GM12878 (cell line): Measurements from ENCODE around the gene AKR1A1. TPM values are rescaled to one million over a fixed set of nuclear protein-coding genes. Genes with fewer than 3 reads are reported as not detected.
"Not testable (repeated sequence)": the region's sequence is repeated elsewhere in the genome, so short reads cannot be mapped to it uniquely, and the experiment has no call there.

Source experiments
- ATAC-seq: fragments of 200-7000 bp; cut with Tn5 transposase; 3 replicates; pipeline ENCODE4 v1.9.1; 2020; ENCODE audit warnings: mild to moderate bottlenecking, moderate library complexity
- BruUV-seq: library from RNA; stranded (reverse); fragments of 400-500 nt; replicated peaks from 2 replicates; lab custom pipeline; 2021; lab: Mats Ljungman, UMichigan
- CTCF ChIA-PET: fragments of 300-600 bp; sonication (Branson Sonifier 250); formaldehyde crosslinking; extraction: SDS; loops from one replicate; lab custom pipeline; 2021; ENCODE audit warnings: inconsistent platforms; lab: Yijun Ruan, JAX
- POLR2A ChIA-PET: fragments of 350-600 bp; formaldehyde crosslinking; extraction: SDS; loops from one replicate; lab custom pipeline; 2021; ENCODE audit warnings: inconsistent platforms; lab: Charles Lee
- RAD21 ChIA-PET: fragments of 300-600 bp; sonication (Branson Sonifier 250); formaldehyde crosslinking; loops from one replicate; lab custom pipeline; 2023; ENCODE audit warnings: antibody characterized with exemption; ENCODE audit not compliant: unreplicated experiment; lab: Charles Lee
- SMC1A ChIA-PET: fragments of 300-600 bp; sonication (Branson Sonifier 250); formaldehyde crosslinking; loops from one replicate; lab custom pipeline; 2023; ENCODE audit not compliant: unreplicated experiment, uncharacterized antibody; lab: Charles Lee
- DNase-seq: peaks from one replicate; pipeline ENCODE4 v3.0.0-alpha.2; 2011; ENCODE audit warnings: low read depth, low spot score
- FAIRE-seq: peaks from 3 replicates; lab custom pipeline; 2011; peaks lifted over from hg19 to GRCh38; lab: Jason Lieb, UNC
- H2AFZ ChIP-seq: 2 replicates; pipeline ENCODE4 v1.6.0; 2011; ENCODE audit warnings: low read depth, low read length, control low read depth; ENCODE audit not compliant: control insufficient read depth
- H3K27ac ChIP-seq: 2 replicates; pipeline ENCODE4 v1.5.1; 2011; ENCODE audit warnings: control low read depth; ENCODE audit not compliant: control insufficient read depth, insufficient read depth
- H3K27me3 ChIP-seq, 2 experiments: replicated peaks in 1 of 2; 2 replicates each; pipeline versions ENCODE4 v1.6.0 to v1.6.1; 2011; ENCODE audit warnings: low read length in 1 of 2; ENCODE audit not compliant: control insufficient read depth in 2 of 2, insufficient read depth in 2 of 2
- H3K36me3 ChIP-seq, 2 experiments: 2 replicates each; pipeline ENCODE4 v1.5.1; 2011; ENCODE audit warnings: low read length in 1 of 2; ENCODE audit not compliant: control insufficient read depth in 2 of 2, insufficient read depth in 2 of 2
- H3K4me1 ChIP-seq: 2 replicates; pipeline ENCODE4 v1.6.1; 2011; ENCODE audit warnings: mild to moderate bottlenecking, low read length, moderate library complexity, mixed read lengths; ENCODE audit not compliant: control insufficient read depth, insufficient read depth
- H3K4me2 ChIP-seq: 2 replicates; pipeline ENCODE4 v1.6.0; 2011; ENCODE audit warnings: control low read depth; ENCODE audit not compliant: control insufficient read depth, insufficient read depth
- H3K4me3 ChIP-seq: fragments of 200-600 bp; sonication (generic); 2 replicates; pipeline ENCODE4 v1.5.1; 2016
- H3K79me2 ChIP-seq: 2 replicates; pipeline ENCODE4 v1.6.0; 2011; ENCODE audit warnings: low read length; ENCODE audit not compliant: control insufficient read depth, insufficient read depth
- H3K9ac ChIP-seq: 2 replicates; pipeline ENCODE4 v1.8.0; 2011; ENCODE audit warnings: low read length, control low read depth, mixed read lengths; ENCODE audit not compliant: control insufficient read depth, insufficient read depth
- H3K9me3 ChIP-seq: replicated peaks from 3 replicates; pipeline ENCODE4 v1.5.1; 2011; ENCODE audit warnings: mild to moderate bottlenecking, low read length; ENCODE audit not compliant: control insufficient read depth, insufficient read depth
- H4K20me1 ChIP-seq: 2 replicates; pipeline ENCODE4 v1.6.0; 2011; ENCODE audit not compliant: control insufficient read depth, insufficient read depth
- EED ChIP-seq: sonication (generic); IDR thresholded peaks from 2 replicates; pipeline ENCODE4 v1.6.1; 2016; ENCODE audit warnings: antibody characterized with exemption, low read depth
- EZH2 ChIP-seq: IDR thresholded peaks from 2 replicates; pipeline ENCODE4 v1.6.1; 2012; ENCODE audit warnings: low read depth, mild to moderate bottlenecking, control low read depth, inconsistent platforms, low read length, borderline replicate concordance; ENCODE audit not compliant: control insufficient read depth
- TCF3 ChIP-seq: IDR thresholded peaks from 2 replicates; pipeline ENCODE4 v1.6.1; 2012; ENCODE audit warnings: low read depth, mild to moderate bottlenecking, low read length, borderline replicate concordance; ENCODE audit not compliant: insufficient read depth
- WGBS: methylation state at CpG from one replicate; pipeline ENCODE4 v1.1.6; 2016; ENCODE audit warnings: low lambda C conversion rate; ENCODE audit not compliant: insufficient replicate concordance, insufficient coverage; ENCODE audit errors: missing lambda C conversion rate; 5-methylcytosine and 5-hydroxymethylcytosine counted together
- in situ Hi-C: fragments of 300-500 bp; cut with MboI; formaldehyde crosslinking; loops from 9 replicates; pipeline ENCODE4 v1.14.3; 2018; ENCODE audit warnings: mixed read lengths
- intact Hi-C: fragments of 100-400 bp; cut with micrococcal nuclease; formaldehyde crosslinking; loops from one replicate; pipeline ENCODE4 v1.14.2; 2022; ENCODE audit not compliant: unreplicated experiment
- polyA plus RNA-seq, 11 experiments: library from polyadenylated mRNA; depleted of rRNA in 4 of 11; unstranded in 6 of 11; stranded (reverse) in 5 of 11; fragments of >200 nt; fragmentation: Nextera tagmentation in 4 of 11; fragmentation: Illumina TruSeq in 1 of 11; extraction: Ambion mirVana in 4 of 11; extraction: Trizol in 1 of 11; gene quantifications; 1 replicate in 1 of 11; 2 replicates in 10 of 11; pipeline versions ENCODE4 v1.2.1 to v1.2.3, GENCODE V29; 2011 to 2016; ENCODE audit warnings: inconsistent platforms in 2 of 11, missing spikeins in 2 of 11, low read depth in 1 of 11
- total RNA-seq, 4 experiments: library from RNA; depleted of rRNA in 3 of 4; stranded (reverse); fragments of >200 nt in 3 of 4; fragmentation: Illumina TruSeq in 1 of 4; extraction: Trizol in 1 of 4; gene quantifications; 2 replicates each; pipeline versions ENCODE4 v1.2.1 to v1.2.3, GENCODE V29; 2013 to 2021
- TF ChIP-seq, protein P1 (sequence below): fragments of 450-650 bp; IDR thresholded peaks from 2 replicates; pipeline ENCODE4 v1.6.1; 2018; ENCODE audit warnings: mild to moderate bottlenecking, low read depth, moderate library complexity; ENCODE audit not compliant: partially characterized antibody
- TF ChIP-seq, protein P2 (sequence below): fragments of 450-650 bp; IDR thresholded peaks from 2 replicates; pipeline ENCODE4 v1.6.1; 2016; ENCODE audit warnings: mild to moderate bottlenecking
- TF ChIP-seq, protein P3 (sequence below): IDR thresholded peaks from 2 replicates; pipeline ENCODE4 v1.6.1; 2011; ENCODE audit warnings: low read depth, low read length, improper control_type of control experiment, borderline replicate concordance

AKR1A1 gene
- total and polyA plus RNA-seq, 10 of the 15 experiments (the other 5 are each of a cell fraction or from before 2014, with no cell fraction given) = 187 to 335 (median 241) TPM

DNA sequence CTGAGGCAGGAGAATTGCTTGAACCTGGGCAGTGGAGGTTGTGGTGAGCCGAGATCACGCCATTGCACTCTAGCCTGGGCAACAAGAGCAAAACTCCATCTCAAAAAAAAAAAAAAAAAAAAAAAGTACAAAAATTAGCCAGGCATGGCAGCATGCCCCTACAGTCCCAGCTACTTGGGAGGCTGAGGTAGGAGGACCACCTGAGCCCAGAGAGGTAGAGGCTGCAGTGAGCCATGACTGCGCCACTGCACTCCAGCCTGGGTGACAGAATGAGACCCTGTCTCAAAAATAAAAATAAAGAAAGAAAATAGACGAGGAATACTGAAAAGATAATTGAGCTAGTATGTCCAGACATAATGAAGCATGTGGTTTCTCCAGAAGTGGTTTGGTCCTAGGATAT lies 32.3 kb upstream of the AKR1A1 start:
- H3K36me3 ChIP-seq = peaks cover 11 to 26% of the 10 kb centered on the region in 2 experiments
- in situ Hi-C loops, FAIRE-seq: not testable (repeated sequence)

DNA sequence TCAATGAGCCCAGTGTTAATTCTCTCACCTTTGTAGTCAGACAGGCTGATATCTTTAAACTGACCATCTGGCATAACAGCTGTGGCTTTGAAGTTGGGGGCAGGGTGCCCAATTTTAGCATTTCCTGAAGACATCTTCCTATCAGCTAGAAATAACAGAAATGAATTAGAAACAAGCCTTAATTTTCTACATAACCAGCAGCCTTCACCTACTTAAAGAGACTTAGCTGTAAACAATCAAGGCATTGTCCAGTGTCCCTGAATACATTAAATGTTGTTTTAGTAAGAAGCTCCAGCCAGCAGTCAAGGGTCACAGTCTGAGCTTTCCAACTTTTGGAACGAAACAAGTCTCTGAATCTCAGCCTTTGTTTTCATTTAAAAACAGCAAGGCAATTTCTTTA lies 31.7 kb upstream of the AKR1A1 start:
- RAD21 ChIA-PET = interaction anchor here (0.8 to 5.5 kb wide), 8 partner anchors 18 to 63 kb away, joined by 3 to 42 read pairs (median 6); partner anchors contain the start of genes AKR1A1, CCDC163 and MMACHC
- Histone ChIP-seq H3K4me2 (peak overlapping the region; percentile 43), H3K9ac (no peak overlapping the region; the same call in 1 of the 2 replicates), H3K27me3 (no peaks in the 10 kb centered on the region), H4K20me1 (no peaks in the 10 kb centered on the region), H3K27ac (peak overlapping the region; percentile 1; the same call in 1 of the 2 replicates), H2AFZ (no peak overlapping the region), H3K9me3 (no peaks in the 10 kb centered on the region), H3K36me3 (peaks cover 9 to 26% of the 10 kb centered on the region in 2 experiments), H3K4me1 (peaks cover 10% of the 10 kb centered on the region; the same call in 1 of the 2 replicates), H3K4me3 (peak overlapping the region; percentile 66), H3K79me2 (peaks cover 49% of the 10 kb centered on the region)
- BruUV-seq = TSS peak; percentile 61
- SMC1A ChIA-PET = interaction anchor here (0.7 to 6.5 kb wide), 13 partner anchors 18 to 179 kb away, joined by 3 to 80 read pairs (median 5); partner anchors contain the start of genes AKR1A1, CCDC163, MMACHC and MUTYH
- ATAC-seq = no peak
- WGBS = 0% methylated on average over 1 of the region's 1 CpG
- POLR2A ChIA-PET = interaction anchor here (0.6 to 9.5 kb wide), 14 partner anchors 14 to 162 kb away, joined by 3 to 105 read pairs (median 6); partner anchors contain the start of gene AKR1A1
- FAIRE-seq = no peak
- intact Hi-C loops = loop anchor here (10.0 kb wide), 1 partner anchor 366 kb away; no protein-coding TSS in a partner anchor
- in situ Hi-C loops = no loop called here
- CTCF ChIA-PET = interaction anchor here (0.8 to 5.6 kb wide), 11 partner anchors 16 to 115 kb away, joined by 3 to 89 read pairs (median 4); partner anchors contain the start of gene NASP
- no peak for DNase-seq
- TF ChIP-seq, protein P1, sequence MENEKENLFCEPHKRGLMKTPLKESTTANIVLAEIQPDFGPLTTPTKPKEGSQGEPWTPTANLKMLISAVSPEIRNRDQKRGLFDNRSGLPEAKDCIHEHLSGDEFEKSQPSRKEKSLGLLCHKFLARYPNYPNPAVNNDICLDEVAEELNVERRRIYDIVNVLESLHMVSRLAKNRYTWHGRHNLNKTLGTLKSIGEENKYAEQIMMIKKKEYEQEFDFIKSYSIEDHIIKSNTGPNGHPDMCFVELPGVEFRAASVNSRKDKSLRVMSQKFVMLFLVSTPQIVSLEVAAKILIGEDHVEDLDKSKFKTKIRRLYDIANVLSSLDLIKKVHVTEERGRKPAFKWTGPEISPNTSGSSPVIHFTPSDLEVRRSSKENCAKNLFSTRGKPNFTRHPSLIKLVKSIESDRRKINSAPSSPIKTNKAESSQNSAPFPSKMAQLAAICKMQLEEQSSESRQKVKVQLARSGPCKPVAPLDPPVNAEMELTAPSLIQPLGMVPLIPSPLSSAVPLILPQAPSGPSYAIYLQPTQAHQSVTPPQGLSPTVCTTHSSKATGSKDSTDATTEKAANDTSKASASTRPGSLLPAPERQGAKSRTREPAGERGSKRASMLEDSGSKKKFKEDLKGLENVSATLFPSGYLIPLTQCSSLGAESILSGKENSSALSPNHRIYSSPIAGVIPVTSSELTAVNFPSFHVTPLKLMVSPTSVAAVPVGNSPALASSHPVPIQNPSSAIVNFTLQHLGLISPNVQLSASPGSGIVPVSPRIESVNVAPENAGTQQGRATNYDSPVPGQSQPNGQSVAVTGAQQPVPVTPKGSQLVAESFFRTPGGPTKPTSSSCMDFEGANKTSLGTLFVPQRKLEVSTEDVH = no peak
- TF ChIP-seq EZH2 (no peak), TCF3 (peak; percentile 67; the same call in 1 of the 2 replicates), EED (no peak)
- TF ChIP-seq, protein P2, sequence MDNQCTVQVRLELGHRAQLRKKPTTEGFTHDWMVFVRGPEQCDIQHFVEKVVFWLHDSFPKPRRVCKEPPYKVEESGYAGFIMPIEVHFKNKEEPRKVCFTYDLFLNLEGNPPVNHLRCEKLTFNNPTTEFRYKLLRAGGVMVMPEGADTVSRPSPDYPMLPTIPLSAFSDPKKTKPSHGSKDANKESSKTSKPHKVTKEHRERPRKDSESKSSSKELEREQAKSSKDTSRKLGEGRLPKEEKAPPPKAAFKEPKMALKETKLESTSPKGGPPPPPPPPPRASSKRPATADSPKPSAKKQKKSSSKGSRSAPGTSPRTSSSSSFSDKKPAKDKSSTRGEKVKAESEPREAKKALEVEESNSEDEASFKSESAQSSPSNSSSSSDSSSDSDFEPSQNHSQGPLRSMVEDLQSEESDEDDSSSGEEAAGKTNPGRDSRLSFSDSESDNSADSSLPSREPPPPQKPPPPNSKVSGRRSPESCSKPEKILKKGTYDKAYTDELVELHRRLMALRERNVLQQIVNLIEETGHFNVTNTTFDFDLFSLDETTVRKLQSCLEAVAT = no peak
- TF ChIP-seq, protein P3, sequence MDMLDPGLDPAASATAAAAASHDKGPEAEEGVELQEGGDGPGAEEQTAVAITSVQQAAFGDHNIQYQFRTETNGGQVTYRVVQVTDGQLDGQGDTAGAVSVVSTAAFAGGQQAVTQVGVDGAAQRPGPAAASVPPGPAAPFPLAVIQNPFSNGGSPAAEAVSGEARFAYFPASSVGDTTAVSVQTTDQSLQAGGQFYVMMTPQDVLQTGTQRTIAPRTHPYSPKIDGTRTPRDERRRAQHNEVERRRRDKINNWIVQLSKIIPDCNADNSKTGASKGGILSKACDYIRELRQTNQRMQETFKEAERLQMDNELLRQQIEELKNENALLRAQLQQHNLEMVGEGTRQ = no peak

More for the DNA sequence above, 32.3 kb upstream of the AKR1A1 start:
- not testable (repeated sequence) for H3K9ac ChIP-seq, DNase-seq, H3K4me1 ChIP-seq, BruUV-seq, H4K20me1 ChIP-seq, ATAC-seq, H3K27ac ChIP-seq, H3K9me3 ChIP-seq, H2AFZ ChIP-seq, H3K27me3 ChIP-seq
- Histone ChIP-seq H3K79me2 (peaks cover 49% of the 10 kb centered on the region), H3K4me2 (peak overlapping the region; percentile 43; the same call in 1 of the 2 replicates), H3K4me3 (peak overlapping the region; percentile 66; the same call in 1 of the 2 replicates)
- WGBS = 70% methylated on average over 4 of the region's 4 CpGs
- intact Hi-C loops = loop anchor here (10.0 kb wide), 1 partner anchor 366 kb away; no protein-coding TSS in a partner anchor
- SMC1A ChIA-PET = interaction anchor here (0.7 to 6.5 kb wide), 15 partner anchors 18 to 179 kb away, joined by 3 to 80 read pairs (median 4); partner anchors contain the start of genes AKR1A1, CCDC163, MMACHC and MUTYH
- CTCF ChIA-PET = interaction anchor here (0.9 to 5.6 kb wide), 10 partner anchors 25 to 65 kb away, joined by 3 to 89 read pairs (median 4); partner anchors contain the start of gene NASP
- RAD21 ChIA-PET = interaction anchor here (0.7 to 5.5 kb wide), 12 partner anchors 17 to 68 kb away, joined by 3 to 42 read pairs (median 4); partner anchors contain the start of genes AKR1A1, CCDC163 and MMACHC
- POLR2A ChIA-PET = interaction anchor here (0.6 to 9.5 kb wide), 14 partner anchors 18 to 815 kb away, joined by 3 to 105 read pairs (median 5); partner anchors contain the start of gene AKR1A1
